K562 (cell line): ENCODE data around the gene ARFGAP1. TPM values are rescaled to one million over a fixed set of nuclear protein-coding genes. Genes with fewer than 3 reads are reported as not detected.

ENCODE experiments used
- CBFA2T2 ChIP-seq: fragments of 450-650 bp; conservative IDR thresholded peaks from 2 replicates; pipeline ENCODE4 v1.6.1; 2017; ENCODE audit warnings: mild to moderate bottlenecking
- CXXC5 ChIP-seq: fragments of 250-450 bp; sonication (Bioruptor Pico); IDR thresholded peaks from 2 replicates; pipeline ENCODE4 v1.8.0; 2022; ENCODE audit warnings: inconsistent platforms, mild to moderate bottlenecking, moderate library complexity
- EGR1 ChIP-seq: fragments of 450-650 bp; conservative IDR thresholded peaks from 2 replicates; pipeline ENCODE4 v1.6.1; 2017; ENCODE audit warnings: mild to moderate bottlenecking
- MCM5 ChIP-seq: fragments of 450-650 bp; IDR thresholded peaks from 2 replicates; pipeline ENCODE4 v1.6.1; 2016; ENCODE audit warnings: low read depth
- PBX2 ChIP-seq, 2 experiments: IDR thresholded peaks in 1 of 2; conservative IDR thresholded peaks in 1 of 2; 2 replicates each; pipeline ENCODE4 v1.6.1; 2016; ENCODE audit warnings: low read depth in 2 of 2, mild to moderate bottlenecking in 1 of 2, missing compliant biosample characterization in 1 of 2, missing genetic modification characterization in 1 of 2, moderate library complexity in 1 of 2
- POLR2AphosphoS2 ChIP-seq: IDR thresholded peaks from 2 replicates; pipeline ENCODE4 v1.6.1; 2012; ENCODE audit warnings: low read length, improper control_type of control experiment
- ZNF121 ChIP-seq: sonication (generic); formaldehyde crosslinking; conservative IDR thresholded peaks from 2 replicates; pipeline ENCODE4 v1.8.0; 2022; ENCODE audit warnings: missing genetic modification reagents
- ZNF239 ChIP-seq: fragments of 250-450 bp; sonication (Bioruptor Pico); IDR thresholded peaks from 2 replicates; pipeline ENCODE4 v1.4.0; 2020; ENCODE audit warnings: mild to moderate bottlenecking
- ZNF436 ChIP-seq: fragments of 250-450, 450-650 bp; sonication (Bioruptor Pico); formaldehyde crosslinking; IDR thresholded peaks from 2 replicates; pipeline ENCODE4 v1.7.0; 2020; ENCODE audit warnings: mild to moderate bottlenecking
- ZSCAN32 ChIP-seq: fragments of 450-650 bp; formaldehyde crosslinking; IDR thresholded peaks from 2 replicates; pipeline ENCODE4 v1.4.0; 2020; ENCODE audit warnings: mild to moderate bottlenecking, moderate library complexity
- polyA plus RNA-seq, 8 experiments: library from polyadenylated mRNA; depleted of rRNA in 4 of 8; stranded (reverse) in 5 of 8; unstranded in 3 of 8; fragments of >200 nt; fragmentation: Nextera tagmentation in 2 of 8; fragmentation: Illumina TruSeq in 1 of 8; extraction: Ambion mirVana in 2 of 8; extraction: Trizol in 1 of 8; gene quantifications; 2 replicates each; pipeline versions ENCODE4 v1.2.1 to v1.2.3, GENCODE V29; 2011 to 2014; ENCODE audit warnings: inconsistent platforms in 1 of 8, missing spikeins in 1 of 8
- total RNA-seq, 7 experiments: library from RNA; depleted of rRNA in 6 of 7; stranded (reverse); fragments of >200 nt in 6 of 7; fragmentation: Illumina TruSeq in 2 of 7; extraction: Trizol in 2 of 7; gene quantifications; 2 replicates each; pipeline versions ENCODE4 v1.2.1 to v1.2.3, GENCODE V29; 2011 to 2021; ENCODE audit warnings: low replicate concordance in 1 of 7
- TF ChIP-seq, protein P1 (sequence below): fragments of 450-650 bp; IDR thresholded peaks from 2 replicates; pipeline ENCODE4 v1.6.1; 2016; ENCODE audit warnings: antibody characterized with exemption
- TF ChIP-seq, protein P2 (sequence below): sonication (generic); formaldehyde crosslinking; IDR thresholded peaks from 2 replicates; pipeline ENCODE4 v1.9.0; 2022; ENCODE audit warnings: mild to moderate bottlenecking, missing genetic modification reagents

Gene ARFGAP1
- total and polyA plus RNA-seq, 9 of the 15 experiments (the other 6 are each of a cell fraction or from before 2014, with no cell fraction given) = 0.53 to 102 (median 33.5) TPM

DNA sequence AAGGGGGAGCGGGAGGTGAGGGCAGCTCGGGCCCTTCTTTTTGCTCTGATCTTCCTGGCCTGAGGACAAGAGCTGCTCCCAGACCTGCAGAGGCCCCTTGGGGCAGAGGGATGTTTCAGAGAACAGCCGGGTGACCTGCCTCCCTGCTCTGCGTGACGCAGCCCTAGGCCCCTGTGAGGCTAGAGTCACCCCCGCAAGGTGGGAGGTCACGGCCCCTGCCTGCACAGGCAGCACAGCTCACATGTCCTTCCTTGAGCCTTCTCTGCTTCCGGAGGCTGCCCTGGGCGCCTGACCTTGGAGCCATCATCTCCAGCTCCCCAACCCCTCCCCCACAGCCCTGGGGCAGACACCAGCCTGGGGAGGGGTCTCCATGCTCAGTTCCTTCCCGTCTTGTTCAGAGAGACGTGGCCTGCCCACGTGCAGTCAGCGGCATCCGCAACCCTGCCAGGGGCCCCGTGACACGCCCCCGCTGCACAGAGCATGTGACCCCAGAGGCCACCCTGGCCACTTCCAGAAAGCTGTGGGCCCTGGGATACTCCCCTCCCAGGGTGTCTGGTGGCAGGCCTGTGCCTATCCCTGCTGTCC is 37.1 kb upstream of the ARFGAP1 start, which contains the start of gene BIRC7 (continued):
- TF ChIP-seq PBX2 (CRISPR knock-in tag; IDR thresholded peaks at IDR 0.05; ENCODE audit: low read depth) = no peak
- TF ChIP-seq PBX2 (tag; conservative IDR thresholded peaks at IDR 0.05; ENCODE audit: low read depth) = no peak
- no peak for TF ChIP-seq ZNF239
- no peak for TF ChIP-seq ZNF436
- no peak for TF ChIP-seq POLR2AphosphoS2
- TF ChIP-seq ZNF121 (CRISPR knock-in tag) = no peak
- TF ChIP-seq, protein P1, sequence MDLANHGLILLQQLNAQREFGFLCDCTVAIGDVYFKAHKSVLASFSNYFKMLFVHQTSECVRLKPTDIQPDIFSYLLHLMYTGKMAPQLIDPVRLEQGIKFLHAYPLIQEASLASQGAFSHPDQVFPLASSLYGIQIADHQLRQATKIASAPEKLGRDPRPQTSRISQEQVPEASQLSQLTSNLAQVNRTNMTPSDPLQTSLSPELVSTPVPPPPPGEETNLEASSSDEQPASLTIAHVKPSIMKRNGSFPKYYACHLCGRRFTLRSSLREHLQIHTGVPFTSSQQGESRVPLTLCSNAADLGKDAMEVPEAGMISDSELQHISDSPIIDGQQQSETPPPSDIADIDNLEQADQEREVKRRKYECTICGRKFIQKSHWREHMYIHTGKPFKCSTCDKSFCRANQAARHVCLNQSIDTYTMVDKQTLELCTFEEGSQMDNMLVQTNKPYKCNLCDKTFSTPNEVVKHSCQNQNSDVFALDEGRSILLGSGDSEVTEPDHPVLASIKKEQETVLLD = no peak
- TF ChIP-seq EGR1 = peak; percentile 84
- TF ChIP-seq MCM5 = no peak
- TF ChIP-seq, protein P2, sequence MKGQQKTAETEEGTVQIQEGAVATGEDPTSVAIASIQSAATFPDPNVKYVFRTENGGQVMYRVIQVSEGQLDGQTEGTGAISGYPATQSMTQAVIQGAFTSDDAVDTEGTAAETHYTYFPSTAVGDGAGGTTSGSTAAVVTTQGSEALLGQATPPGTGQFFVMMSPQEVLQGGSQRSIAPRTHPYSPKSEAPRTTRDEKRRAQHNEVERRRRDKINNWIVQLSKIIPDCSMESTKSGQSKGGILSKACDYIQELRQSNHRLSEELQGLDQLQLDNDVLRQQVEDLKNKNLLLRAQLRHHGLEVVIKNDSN (CRISPR knock-in tag) = peak; percentile 57
- TF ChIP-seq CBFA2T2 = 0 out of 2 replicates have a peak, but pooled peaks have one; percentile 3
- TF ChIP-seq CXXC5 (CRISPR knock-in tag) = 0 out of 2 replicates have a peak, but pooled peaks have one; percentile 7
- no peak for TF ChIP-seq ZSCAN32 (CRISPR knock-in tag)
